ENCODE data around the gene CDK14. TPM values are rescaled to one million over a fixed set of nuclear protein-coding genes. Genes with fewer than 3 reads are reported as not detected.

CDK14 gene
- total RNA-seq, 2 donors from 2014 or later, result 1.9 to 4.9 TPM

GRCh38 chr7:90736316-90736715, 140.2 kb downstream of the CDK14 start:
- no peak for TF ChIP-seq CTCF (IDR thresholded peaks at IDR 0.05)
- no peaks in the 10 kb centered on the region for H3K27me3 ChIP-seq
- H3K27ac ChIP-seq, result no peak overlapping the region
- intact Hi-C loops (cut with DNase I), result no loop called here
- H3K9me3 ChIP-seq, result no peaks in the 10 kb centered on the region
- H3K4me1 ChIP-seq, result no peaks in the 10 kb centered on the region
- H3K4me3 ChIP-seq, result no peak overlapping the region
- no peak overlapping the region for H3K9ac ChIP-seq (ENCODE audit: low read depth in 2 of 2, low read length in 2 of 2)
- no peaks in the 10 kb centered on the region for H3K36me3 ChIP-seq
- DNase-seq, result no peak

GRCh38 chr7:90736968-90737939, 141.1 kb downstream of the CDK14 start:
- H3K36me3 ChIP-seq, result no peaks in the 10 kb centered on the region
- intact Hi-C loops (cut with DNase I), result no loop called here
- no peak for DNase-seq
- no peaks in the 10 kb centered on the region for H3K27me3 ChIP-seq
- no peak for TF ChIP-seq CTCF (IDR thresholded peaks at IDR 0.05)
- H3K27ac ChIP-seq, result no peak overlapping the region
- no peaks in the 10 kb centered on the region for H3K9me3 ChIP-seq
- H3K4me1 ChIP-seq, result no peaks in the 10 kb centered on the region
- no peak overlapping the region for H3K4me3 ChIP-seq
- H3K9ac ChIP-seq (ENCODE audit: low read depth in 2 of 2, low read length in 2 of 2), result no peak overlapping the region

- intact Hi-C loops (cut with DNase I), result no loop called here
- Histone ChIP-seq H3K9me3 (no peaks in the 10 kb centered on the region), H3K4me1 (no peaks in the 10 kb centered on the region), H3K36me3 (no peaks in the 10 kb centered on the region), H3K9ac (ENCODE audit: low read depth in 2 of 2, low read length in 2 of 2) (no peak overlapping the region), H3K27ac (no peak overlapping the region), H3K27me3 (no peaks in the 10 kb centered on the region), H3K4me3 (no peak overlapping the region)
- no peak for TF ChIP-seq CTCF (IDR thresholded peaks at IDR 0.05)
- no peak for DNase-seq
Measured at GRCh38 chr7:90738249-90738648, 142.1 kb downstream of the CDK14 start.

GRCh38 chr7:90739716-90740115, 143.6 kb downstream of the CDK14 start:
- no peak for DNase-seq
- H3K9me3 ChIP-seq, result no peaks in the 10 kb centered on the region
- no peaks in the 10 kb centered on the region for H3K27me3 ChIP-seq
- no peaks in the 10 kb centered on the region for H3K4me1 ChIP-seq
- no peak for TF ChIP-seq CTCF (IDR thresholded peaks at IDR 0.05)
- H3K4me3 ChIP-seq, result no peak overlapping the region
- intact Hi-C loops (cut with DNase I), result no loop called here
- H3K36me3 ChIP-seq, result no peaks in the 10 kb centered on the region
- no peak overlapping the region for H3K27ac ChIP-seq
- H3K9ac ChIP-seq (ENCODE audit: low read depth in 2 of 2, low read length in 2 of 2), result no peak overlapping the region

- intact Hi-C loops (cut with DNase I), result no loop called here
- TF ChIP-seq CTCF (IDR thresholded peaks at IDR 0.05), result no peak
- Histone ChIP-seq H3K9ac (ENCODE audit: low read depth in 2 of 2, low read length in 2 of 2) (no peak overlapping the region), H3K36me3 (no peaks in the 10 kb centered on the region), H3K27me3 (no peaks in the 10 kb centered on the region), H3K4me1 (no peaks in the 10 kb centered on the region), H3K27ac (no peak overlapping the region), H3K4me3 (no peak overlapping the region), H3K9me3 (no peaks in the 10 kb centered on the region)
- no peak for DNase-seq
Measured at GRCh38 chr7:90740386-90740785, 144.3 kb downstream of the CDK14 start.

Measured in colonic mucosa (tissue), 4 donors.